HL-60 (cell line): Measurements from ENCODE around the gene SULT2B1.

Source experiments
- DNase-seq, 2 experiments: peaks; one replicate each; pipeline ENCODE4 v3.0.0-alpha.2; 2010 to 2020; ENCODE audit warnings: low read depth in 1 of 2, low spot score in 1 of 2
- H3K27ac ChIP-seq: fragments of 250-450 bp; sonication (Bioruptor Pico); replicated peaks from 2 replicates; pipeline ENCODE4 v1.5.1; 2020; ENCODE audit warnings: mild to moderate bottlenecking, moderate library complexity
- H3K27me3 ChIP-seq: fragments of 250-450 bp; sonication (Bioruptor Pico); 2 replicates; pipeline ENCODE4 v1.5.1; 2021; ENCODE audit warnings: mild to moderate bottlenecking, moderate library complexity; ENCODE audit not compliant: insufficient read depth, poor library complexity, severe bottlenecking
- H3K4me3 ChIP-seq: replicated peaks from 2 replicates; pipeline ENCODE4 v1.5.1; 2011; ENCODE audit warnings: mild to moderate bottlenecking, control low read depth, low read length; ENCODE audit not compliant: insufficient read depth
- CTCF ChIP-seq: IDR thresholded peaks from one replicate; pipeline ENCODE4 v1.5.1; 2011; ENCODE audit warnings: low read length, control low read depth, inconsistent platforms; ENCODE audit not compliant: insufficient read depth
- GABPA ChIP-seq: IDR thresholded peaks from 2 replicates; pipeline ENCODE4 v1.6.1; 2012; ENCODE audit warnings: low read depth
- POLR2AphosphoS5 ChIP-seq: IDR thresholded peaks from 2 replicates; pipeline ENCODE4 v1.6.1; 2012; ENCODE audit warnings: low read depth
- REST ChIP-seq: IDR thresholded peaks from 2 replicates; pipeline ENCODE4 v1.6.1; 2012; ENCODE audit warnings: low read depth; ENCODE audit not compliant: insufficient replicate concordance
- SPI1 ChIP-seq: IDR thresholded peaks from 2 replicates; pipeline ENCODE4 v1.6.1; 2012; ENCODE audit warnings: low read depth, mild to moderate bottlenecking, borderline replicate concordance

SULT2B1 gene

GRCh38 chr19:48507911-48508439 is 44.0 kb upstream of the SULT2B1 start:
- H3K27ac ChIP-seq, result no peak overlapping the region
- H3K4me3 ChIP-seq, result no peak overlapping the region
- no peak for TF ChIP-seq GABPA
- no peak for TF ChIP-seq REST
- TF ChIP-seq POLR2AphosphoS5, result no peak
- TF ChIP-seq SPI1, result no peak
- no peak for TF ChIP-seq CTCF
- no peak for DNase-seq
- peaks cover 20% of the 10 kb centered on the region for H3K27me3 ChIP-seq

GRCh38 chr19:48508729-48509411 is 43.1 kb upstream of the SULT2B1 start:
- DNase-seq, result no peak
- Histone ChIP-seq H3K4me3 (no peak overlapping the region), H3K27me3 (peaks cover 25% of the 10 kb centered on the region), H3K27ac (no peak overlapping the region)
- TF ChIP-seq POLR2AphosphoS5, result no peak
- TF ChIP-seq REST, result no peak
- TF ChIP-seq SPI1, result no peak
- TF ChIP-seq GABPA, result no peak
- no peak for TF ChIP-seq CTCF

GRCh38 chr19:48509467-48510194 is 42.3 kb upstream of the SULT2B1 start:
- no peak for TF ChIP-seq POLR2AphosphoS5
- no peak for TF ChIP-seq SPI1
- TF ChIP-seq CTCF, result no peak
- no peak for TF ChIP-seq GABPA
- TF ChIP-seq REST, result no peak
- no peak for DNase-seq
- peaks cover 25% of the 10 kb centered on the region for H3K27me3 ChIP-seq
- no peak overlapping the region for H3K27ac ChIP-seq
- H3K4me3 ChIP-seq, result no peak overlapping the region
